K562 (cell line): ENCODE measurements around the gene ELMO1. TPM values are rescaled to one million over a fixed set of nuclear protein-coding genes. Genes with fewer than 3 reads are reported as not detected.

Experiments used
- BCOR ChIP-seq: fragments of 450-650 bp; IDR thresholded peaks from 2 replicates; pipeline ENCODE4 v1.6.1; 2016
- CBFA2T2 ChIP-seq: fragments of 450-650 bp; conservative IDR thresholded peaks from 2 replicates; pipeline ENCODE4 v1.6.1; 2017; ENCODE audit warnings: mild to moderate bottlenecking
- HMG20A ChIP-seq: fragments of 450-650 bp; formaldehyde crosslinking; conservative IDR thresholded peaks from 2 replicates; pipeline ENCODE4 v1.4.0; 2020; ENCODE audit warnings: mild to moderate bottlenecking, mixed read lengths
- HNRNPL ChIP-seq: fragments of 200-400 bp; formaldehyde crosslinking; IDR thresholded peaks from 2 replicates; pipeline ENCODE4 v1.6.1; 2017; ENCODE audit warnings: low read depth, mild to moderate bottlenecking, low read length
- MAZ ChIP-seq, 2 experiments: fragments of 450-650 bp in 1 of 2; sonication (generic) in 1 of 2; formaldehyde crosslinking; IDR thresholded peaks in 1 of 2; conservative IDR thresholded peaks in 1 of 2; 2 replicates each; pipeline versions ENCODE4 v1.4.0 to v1.5.0; 2020; ENCODE audit warnings: mild to moderate bottlenecking in 1 of 2, missing genetic modification reagents in 1 of 2
- MCM3 ChIP-seq: fragments of 450-650 bp; IDR thresholded peaks from 2 replicates; pipeline ENCODE4 v1.6.1; 2016
- MYBL2 ChIP-seq, 2 experiments: fragments of 450-650 bp in 1 of 2; sonication (generic) in 1 of 2; formaldehyde crosslinking in 1 of 2; IDR thresholded peaks; 2 replicates each; pipeline versions ENCODE4 v1.6.1 to v1.8.1; 2017 to 2022; ENCODE audit warnings: borderline replicate concordance in 1 of 2, inconsistent platforms in 1 of 2, low read depth in 1 of 2, mild to moderate bottlenecking in 1 of 2, missing genetic modification reagents in 1 of 2, moderate library complexity in 1 of 2
- RBM17 ChIP-seq: fragments of 200-400 bp; formaldehyde crosslinking; IDR thresholded peaks from 2 replicates; pipeline ENCODE4 v1.6.1; 2017; ENCODE audit warnings: low read depth, mild to moderate bottlenecking, low read length, borderline replicate concordance
- SIX5 ChIP-seq, 2 experiments: IDR thresholded peaks; 2 replicates each; pipeline ENCODE4 v1.6.1; 2011; ENCODE audit warnings: low read length in 2 of 2, borderline replicate concordance in 1 of 2, low read depth in 1 of 2, mild to moderate bottlenecking in 1 of 2, moderate library complexity in 1 of 2; ENCODE audit not compliant: insufficient read depth in 1 of 2
- SMARCA4 ChIP-seq: fragments of 450-650 bp; IDR thresholded peaks from 2 replicates; pipeline ENCODE4 v1.6.1; 2016
- SMARCC2 ChIP-seq: fragments of 450-650 bp; IDR thresholded peaks from 2 replicates; pipeline ENCODE4 v1.6.1; 2017; ENCODE audit warnings: antibody characterized with exemption, moderate library complexity, mild to moderate bottlenecking, low read depth
- U2AF2 ChIP-seq: fragments of 200-400 bp; formaldehyde crosslinking; optimal IDR thresholded peaks from 2 replicates; pipeline ENCODE3; 2017; ENCODE audit warnings: low read depth, mild to moderate bottlenecking, low read length
- ZNF146 ChIP-seq: IDR thresholded peaks from one replicate; pipeline ENCODE4 v1.6.1; 2018; ENCODE audit warnings: missing compliant biosample characterization; ENCODE audit not compliant: unreplicated experiment
- ZNF3 ChIP-seq: fragments of 250-450 bp; sonication (Bioruptor Pico); IDR thresholded peaks from 2 replicates; pipeline ENCODE4 v1.5.0; 2021; ENCODE audit warnings: mild to moderate bottlenecking, moderate library complexity
- polyA plus RNA-seq, 8 experiments: library from polyadenylated mRNA; depleted of rRNA in 4 of 8; stranded (reverse) in 5 of 8; unstranded in 3 of 8; fragments of >200 nt; fragmentation: Nextera tagmentation in 2 of 8; fragmentation: Illumina TruSeq in 1 of 8; extraction: Ambion mirVana in 2 of 8; extraction: Trizol in 1 of 8; gene quantifications; 2 replicates each; pipeline versions ENCODE4 v1.2.1 to v1.2.3, GENCODE V29; 2011 to 2014; ENCODE audit warnings: inconsistent platforms in 1 of 8, missing spikeins in 1 of 8
- total RNA-seq, 7 experiments: library from RNA; depleted of rRNA in 6 of 7; stranded (reverse); fragments of >200 nt in 6 of 7; fragmentation: Illumina TruSeq in 2 of 7; extraction: Trizol in 2 of 7; gene quantifications; 2 replicates each; pipeline versions ENCODE4 v1.2.1 to v1.2.3, GENCODE V29; 2011 to 2021; ENCODE audit warnings: low replicate concordance in 1 of 7
- TF ChIP-seq, protein P1 (sequence below): sonication (generic); formaldehyde crosslinking; IDR thresholded peaks from 2 replicates; pipeline ENCODE4 v1.8.0; 2022; ENCODE audit warnings: mild to moderate bottlenecking, missing genetic modification reagents
- TF ChIP-seq, protein P2 (sequence below), 2 experiments: fragments of 150-350 bp in 1 of 2; IDR thresholded peaks; 2 replicates each; pipeline ENCODE4 v1.6.1; 2012 to 2016; ENCODE audit warnings: low read depth in 2 of 2, low read length in 2 of 2, mild to moderate bottlenecking in 1 of 2, moderate library complexity in 1 of 2
- TF ChIP-seq, protein P3 (sequence below): sonication (generic); formaldehyde crosslinking; IDR thresholded peaks from 2 replicates; pipeline ENCODE4 v1.5.0; 2020; ENCODE audit warnings: missing genetic modification reagents
- TF ChIP-seq, protein P4 (sequence below): fragments of 250-450 bp; sonication (Bioruptor Pico); IDR thresholded peaks from 2 replicates; pipeline ENCODE4 v1.6.1; 2021; ENCODE audit warnings: mild to moderate bottlenecking
- TF ChIP-seq, protein P5 (sequence below): sonication (generic); formaldehyde crosslinking; IDR thresholded peaks from 2 replicates; pipeline ENCODE4 v1.8.1; 2023; ENCODE audit warnings: mild to moderate bottlenecking, missing genetic modification reagents

Gene ELMO1
- total and polyA plus RNA-seq, 9 of the 15 experiments (the other 6 are each of a cell fraction or from before 2014, with no cell fraction given), result 0.36 to 7.2 (median 3.6) TPM

DNA sequence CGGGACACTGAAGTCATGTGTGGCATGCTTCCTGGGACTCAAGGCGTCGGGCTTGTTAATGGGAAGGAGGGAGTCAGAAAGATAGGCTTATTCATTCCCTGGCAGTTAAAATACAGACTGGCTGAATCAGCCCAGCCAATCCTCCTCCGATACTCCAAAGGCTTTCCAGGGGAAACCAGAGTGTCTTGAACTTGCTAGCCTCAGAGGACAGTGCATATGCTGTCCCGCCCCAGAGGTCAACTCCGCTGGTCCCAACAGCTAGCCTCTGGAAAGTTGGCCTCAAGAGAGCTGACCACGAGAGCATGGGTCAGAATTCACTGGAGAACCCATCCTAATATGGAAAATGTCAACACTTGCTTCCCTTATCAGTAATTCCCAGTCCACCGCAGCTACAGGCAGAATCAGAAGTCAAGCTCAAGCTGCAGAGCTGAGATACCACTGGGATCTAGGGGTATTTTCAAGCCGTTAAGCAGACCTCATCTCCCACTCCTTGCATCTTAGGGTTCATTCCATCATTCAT is 43.0 kb downstream of the ELMO1 start (continued):
- no peak for TF ChIP-seq MAZ (CRISPR knock-in tag; conservative IDR thresholded peaks at IDR 0.05 in 1 of 2, IDR thresholded peaks at IDR 0.05 in 1 of 2)
- TF ChIP-seq MCM3, result no peak
- TF ChIP-seq ZNF146, result no peak
- TF ChIP-seq, protein P1, sequence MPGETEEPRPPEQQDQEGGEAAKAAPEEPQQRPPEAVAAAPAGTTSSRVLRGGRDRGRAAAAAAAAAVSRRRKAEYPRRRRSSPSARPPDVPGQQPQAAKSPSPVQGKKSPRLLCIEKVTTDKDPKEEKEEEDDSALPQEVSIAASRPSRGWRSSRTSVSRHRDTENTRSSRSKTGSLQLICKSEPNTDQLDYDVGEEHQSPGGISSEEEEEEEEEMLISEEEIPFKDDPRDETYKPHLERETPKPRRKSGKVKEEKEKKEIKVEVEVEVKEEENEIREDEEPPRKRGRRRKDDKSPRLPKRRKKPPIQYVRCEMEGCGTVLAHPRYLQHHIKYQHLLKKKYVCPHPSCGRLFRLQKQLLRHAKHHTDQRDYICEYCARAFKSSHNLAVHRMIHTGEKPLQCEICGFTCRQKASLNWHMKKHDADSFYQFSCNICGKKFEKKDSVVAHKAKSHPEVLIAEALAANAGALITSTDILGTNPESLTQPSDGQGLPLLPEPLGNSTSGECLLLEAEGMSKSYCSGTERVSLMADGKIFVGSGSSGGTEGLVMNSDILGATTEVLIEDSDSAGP (CRISPR knock-in tag), result no peak
- TF ChIP-seq MYBL2 (IDR thresholded peaks at IDR 0.05; ENCODE audit: low read depth), result no peak
- TF ChIP-seq MYBL2 (CRISPR knock-in tag; IDR thresholded peaks at IDR 0.05; ENCODE audit: borderline replicate concordance), result no peak
- peak; percentile 42; the same call in 1 of the 2 replicates for TF ChIP-seq SMARCC2
- no peak for TF ChIP-seq HNRNPL
- TF ChIP-seq SMARCA4, result peak; percentile 73; the same call in 1 of the 2 replicates
- TF ChIP-seq, protein P2, sequence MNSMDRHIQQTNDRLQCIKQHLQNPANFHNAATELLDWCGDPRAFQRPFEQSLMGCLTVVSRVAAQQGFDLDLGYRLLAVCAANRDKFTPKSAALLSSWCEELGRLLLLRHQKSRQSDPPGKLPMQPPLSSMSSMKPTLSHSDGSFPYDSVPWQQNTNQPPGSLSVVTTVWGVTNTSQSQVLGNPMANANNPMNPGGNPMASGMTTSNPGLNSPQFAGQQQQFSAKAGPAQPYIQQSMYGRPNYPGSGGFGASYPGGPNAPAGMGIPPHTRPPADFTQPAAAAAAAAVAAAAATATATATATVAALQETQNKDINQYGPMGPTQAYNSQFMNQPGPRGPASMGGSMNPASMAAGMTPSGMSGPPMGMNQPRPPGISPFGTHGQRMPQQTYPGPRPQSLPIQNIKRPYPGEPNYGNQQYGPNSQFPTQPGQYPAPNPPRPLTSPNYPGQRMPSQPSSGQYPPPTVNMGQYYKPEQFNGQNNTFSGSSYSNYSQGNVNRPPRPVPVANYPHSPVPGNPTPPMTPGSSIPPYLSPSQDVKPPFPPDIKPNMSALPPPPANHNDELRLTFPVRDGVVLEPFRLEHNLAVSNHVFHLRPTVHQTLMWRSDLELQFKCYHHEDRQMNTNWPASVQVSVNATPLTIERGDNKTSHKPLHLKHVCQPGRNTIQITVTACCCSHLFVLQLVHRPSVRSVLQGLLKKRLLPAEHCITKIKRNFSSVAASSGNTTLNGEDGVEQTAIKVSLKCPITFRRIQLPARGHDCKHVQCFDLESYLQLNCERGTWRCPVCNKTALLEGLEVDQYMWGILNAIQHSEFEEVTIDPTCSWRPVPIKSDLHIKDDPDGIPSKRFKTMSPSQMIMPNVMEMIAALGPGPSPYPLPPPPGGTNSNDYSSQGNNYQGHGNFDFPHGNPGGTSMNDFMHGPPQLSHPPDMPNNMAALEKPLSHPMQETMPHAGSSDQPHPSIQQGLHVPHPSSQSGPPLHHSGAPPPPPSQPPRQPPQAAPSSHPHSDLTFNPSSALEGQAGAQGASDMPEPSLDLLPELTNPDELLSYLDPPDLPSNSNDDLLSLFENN (IDR thresholded peaks at IDR 0.05; ENCODE audit: low read depth in 2 of 2, low read length in 2 of 2), result peak in 1 of 2 experiments; percentile 67; a peak in 1 of 4 replicates
- TF ChIP-seq, protein P3, sequence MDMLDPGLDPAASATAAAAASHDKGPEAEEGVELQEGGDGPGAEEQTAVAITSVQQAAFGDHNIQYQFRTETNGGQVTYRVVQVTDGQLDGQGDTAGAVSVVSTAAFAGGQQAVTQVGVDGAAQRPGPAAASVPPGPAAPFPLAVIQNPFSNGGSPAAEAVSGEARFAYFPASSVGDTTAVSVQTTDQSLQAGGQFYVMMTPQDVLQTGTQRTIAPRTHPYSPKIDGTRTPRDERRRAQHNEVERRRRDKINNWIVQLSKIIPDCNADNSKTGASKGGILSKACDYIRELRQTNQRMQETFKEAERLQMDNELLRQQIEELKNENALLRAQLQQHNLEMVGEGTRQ (CRISPR knock-in tag), result no peak
- TF ChIP-seq, protein P4, sequence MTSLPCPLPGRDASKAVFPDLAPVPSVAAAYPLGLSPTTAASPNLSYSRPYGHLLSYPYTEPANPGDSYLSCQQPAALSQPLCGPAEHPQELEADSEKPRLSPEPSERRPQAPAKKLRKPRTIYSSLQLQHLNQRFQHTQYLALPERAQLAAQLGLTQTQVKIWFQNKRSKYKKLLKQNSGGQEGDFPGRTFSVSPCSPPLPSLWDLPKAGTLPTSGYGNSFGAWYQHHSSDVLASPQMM (CRISPR knock-in tag), result no peak
- TF ChIP-seq, protein P5, sequence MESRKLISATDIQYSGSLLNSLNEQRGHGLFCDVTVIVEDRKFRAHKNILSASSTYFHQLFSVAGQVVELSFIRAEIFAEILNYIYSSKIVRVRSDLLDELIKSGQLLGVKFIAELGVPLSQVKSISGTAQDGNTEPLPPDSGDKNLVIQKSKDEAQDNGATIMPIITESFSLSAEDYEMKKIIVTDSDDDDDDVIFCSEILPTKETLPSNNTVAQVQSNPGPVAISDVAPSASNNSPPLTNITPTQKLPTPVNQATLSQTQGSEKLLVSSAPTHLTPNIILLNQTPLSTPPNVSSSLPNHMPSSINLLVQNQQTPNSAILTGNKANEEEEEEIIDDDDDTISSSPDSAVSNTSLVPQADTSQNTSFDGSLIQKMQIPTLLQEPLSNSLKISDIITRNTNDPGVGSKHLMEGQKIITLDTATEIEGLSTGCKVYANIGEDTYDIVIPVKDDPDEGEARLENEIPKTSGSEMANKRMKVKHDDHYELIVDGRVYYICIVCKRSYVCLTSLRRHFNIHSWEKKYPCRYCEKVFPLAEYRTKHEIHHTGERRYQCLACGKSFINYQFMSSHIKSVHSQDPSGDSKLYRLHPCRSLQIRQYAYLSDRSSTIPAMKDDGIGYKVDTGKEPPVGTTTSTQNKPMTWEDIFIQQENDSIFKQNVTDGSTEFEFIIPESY (CRISPR knock-in tag), result no peak
- no peak for TF ChIP-seq BCOR
- TF ChIP-seq HMG20A (CRISPR knock-in tag), result no peak
- no peak for TF ChIP-seq SIX5 (IDR thresholded peaks at IDR 0.05; ENCODE audit: borderline replicate concordance in 1 of 2, insufficient read depth in 1 of 2, low read depth in 1 of 2, low read length in 2 of 2)
- no peak for TF ChIP-seq U2AF2
- peak; percentile 80 for TF ChIP-seq CBFA2T2
- no peak for TF ChIP-seq ZNF3 (CRISPR knock-in tag)
- TF ChIP-seq RBM17, result no peak
